Measurements from ENCODE around the gene ASTN2. TPM values are rescaled to one million over a fixed set of nuclear protein-coding genes. Genes with fewer than 3 reads are reported as not detected.

ASTN2 gene
- total and polyA plus RNA-seq, 4 donors, result 0.57 to 2.9 (median 1.4) TPM

DNA sequence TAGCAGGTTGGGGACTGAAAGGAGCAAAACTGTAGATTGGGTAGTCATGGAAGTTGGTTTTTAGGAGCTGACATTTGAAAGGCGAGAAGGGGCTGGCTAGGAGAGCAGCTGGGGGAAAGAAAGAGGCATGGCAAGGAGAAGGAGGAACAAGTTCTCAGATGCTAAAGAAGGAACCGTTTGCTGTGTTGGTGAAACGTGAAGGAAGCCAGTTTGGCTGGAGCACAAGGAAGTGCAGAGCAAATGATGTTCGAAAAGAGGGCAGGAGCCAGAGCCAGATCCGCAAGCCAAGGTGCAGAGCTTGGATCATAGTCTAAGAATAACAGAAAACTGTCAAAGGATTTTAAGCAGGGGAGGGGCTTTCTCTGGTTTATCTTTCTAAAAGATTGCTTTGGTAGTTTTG, 276.6 kb downstream of the ASTN2 start:
- H3K27me3 ChIP-seq (ENCODE audit: control insufficient read depth in 4 of 4, insufficient read depth in 4 of 4, low read length in 3 of 4), result no peaks in the 10 kb centered on the region
- no peak overlapping the region for H3K27ac ChIP-seq (ENCODE audit: low read depth in 1 of 2, low read length in 2 of 2)
- DNase-seq (ENCODE audit: low spot score), result no peak
- WGBS, result 47% methylated on average over 5 of the region's 5 CpGs
- H3K36me3 ChIP-seq (ENCODE audit: control insufficient read depth in 4 of 4, insufficient read depth in 3 of 4, low read depth in 1 of 4, low read length in 3 of 4), result no peaks in the 10 kb centered on the region
- TF ChIP-seq HNF4A (conservative IDR thresholded peaks at IDR 0.05) (no peak), RXRA (IDR thresholded peaks at IDR 0.05) (no peak), SP1 (IDR thresholded peaks at IDR 0.05) (no peak), YY1 (IDR thresholded peaks at IDR 0.05) (no peak), TAF1 (conservative IDR thresholded peaks at IDR 0.05) (no peak), ZBTB33 (IDR thresholded peaks at IDR 0.05) (no peak), MAX (IDR thresholded peaks at IDR 0.05) (no peak), ATF3 (IDR thresholded peaks at IDR 0.05) (no peak), NR2F2 (IDR thresholded peaks at IDR 0.05) (no peak), FOXA2 (IDR thresholded peaks at IDR 0.05) (no peak)
- TF ChIP-seq, protein P1, sequence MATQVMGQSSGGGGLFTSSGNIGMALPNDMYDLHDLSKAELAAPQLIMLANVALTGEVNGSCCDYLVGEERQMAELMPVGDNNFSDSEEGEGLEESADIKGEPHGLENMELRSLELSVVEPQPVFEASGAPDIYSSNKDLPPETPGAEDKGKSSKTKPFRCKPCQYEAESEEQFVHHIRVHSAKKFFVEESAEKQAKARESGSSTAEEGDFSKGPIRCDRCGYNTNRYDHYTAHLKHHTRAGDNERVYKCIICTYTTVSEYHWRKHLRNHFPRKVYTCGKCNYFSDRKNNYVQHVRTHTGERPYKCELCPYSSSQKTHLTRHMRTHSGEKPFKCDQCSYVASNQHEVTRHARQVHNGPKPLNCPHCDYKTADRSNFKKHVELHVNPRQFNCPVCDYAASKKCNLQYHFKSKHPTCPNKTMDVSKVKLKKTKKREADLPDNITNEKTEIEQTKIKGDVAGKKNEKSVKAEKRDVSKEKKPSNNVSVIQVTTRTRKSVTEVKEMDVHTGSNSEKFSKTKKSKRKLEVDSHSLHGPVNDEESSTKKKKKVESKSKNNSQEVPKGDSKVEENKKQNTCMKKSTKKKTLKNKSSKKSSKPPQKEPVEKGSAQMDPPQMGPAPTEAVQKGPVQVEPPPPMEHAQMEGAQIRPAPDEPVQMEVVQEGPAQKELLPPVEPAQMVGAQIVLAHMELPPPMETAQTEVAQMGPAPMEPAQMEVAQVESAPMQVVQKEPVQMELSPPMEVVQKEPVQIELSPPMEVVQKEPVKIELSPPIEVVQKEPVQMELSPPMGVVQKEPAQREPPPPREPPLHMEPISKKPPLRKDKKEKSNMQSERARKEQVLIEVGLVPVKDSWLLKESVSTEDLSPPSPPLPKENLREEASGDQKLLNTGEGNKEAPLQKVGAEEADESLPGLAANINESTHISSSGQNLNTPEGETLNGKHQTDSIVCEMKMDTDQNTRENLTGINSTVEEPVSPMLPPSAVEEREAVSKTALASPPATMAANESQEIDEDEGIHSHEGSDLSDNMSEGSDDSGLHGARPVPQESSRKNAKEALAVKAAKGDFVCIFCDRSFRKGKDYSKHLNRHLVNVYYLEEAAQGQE (IDR thresholded peaks at IDR 0.05), result no peak
- H3K4me3 ChIP-seq (ENCODE audit: low read depth in 1 of 3, low read length in 3 of 3), result no peak overlapping the region
- no peak overlapping the region for H3K9ac ChIP-seq (ENCODE audit: low read depth in 1 of 2, low read length in 2 of 2)
- H3K9me3 ChIP-seq (ENCODE audit: control insufficient read depth in 4 of 4, low read length in 3 of 4), result peaks cover 0 to 1% (median 0%) of the 10 kb centered on the region in 4 donors
- H3K4me1 ChIP-seq (ENCODE audit: control insufficient read depth in 4 of 4, insufficient read depth in 4 of 4, low read length in 3 of 4), result no peaks in the 10 kb centered on the region

DNA sequence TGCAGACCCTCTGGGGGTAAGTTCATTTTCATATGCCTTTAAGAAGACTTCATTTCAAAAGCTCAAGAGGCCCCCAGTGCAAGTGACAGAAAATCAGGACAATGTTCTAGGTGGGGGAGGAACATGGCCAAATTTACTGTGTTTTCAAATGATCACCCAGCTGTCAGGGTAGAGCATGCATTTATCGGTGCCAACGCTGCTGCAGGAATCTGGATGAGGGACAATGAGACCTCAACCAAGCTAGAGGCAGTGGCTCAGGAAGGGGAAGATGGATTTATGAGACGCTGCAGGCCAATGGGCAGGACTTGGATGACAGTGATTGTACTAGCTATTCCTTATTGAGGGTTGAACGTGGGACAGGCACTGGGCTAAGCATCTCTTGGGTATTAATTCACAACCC, 278.4 kb downstream of the ASTN2 start:
- H3K27me3 ChIP-seq (ENCODE audit: control insufficient read depth in 4 of 4, insufficient read depth in 4 of 4, low read length in 3 of 4), result no peaks in the 10 kb centered on the region
- H3K36me3 ChIP-seq (ENCODE audit: control insufficient read depth in 4 of 4, insufficient read depth in 3 of 4, low read depth in 1 of 4, low read length in 3 of 4), result no peaks in the 10 kb centered on the region
- H3K27ac ChIP-seq (ENCODE audit: low read depth in 1 of 2, low read length in 2 of 2), result no peak overlapping the region
- peaks cover 0 to 1% (median 0%) of the 10 kb centered on the region in 4 donors for H3K9me3 ChIP-seq (ENCODE audit: control insufficient read depth in 4 of 4, low read length in 3 of 4)
- 78% methylated on average over 4 of the region's 4 CpGs for WGBS
- H3K4me3 ChIP-seq (ENCODE audit: low read depth in 1 of 3, low read length in 3 of 3), result no peak overlapping the region
- no peak for DNase-seq (ENCODE audit: low spot score)
- H3K9ac ChIP-seq (ENCODE audit: low read depth in 1 of 2, low read length in 2 of 2), result no peak overlapping the region
- no peaks in the 10 kb centered on the region for H3K4me1 ChIP-seq (ENCODE audit: control insufficient read depth in 4 of 4, insufficient read depth in 4 of 4, low read length in 3 of 4)
- TF ChIP-seq FOXA2 (IDR thresholded peaks at IDR 0.05) (no peak), TAF1 (conservative IDR thresholded peaks at IDR 0.05) (no peak), MAX (IDR thresholded peaks at IDR 0.05) (no peak), GABPA (IDR thresholded peaks at IDR 0.05 in 1 of 2, conservative IDR thresholded peaks at IDR 0.05 in 1 of 2) (no peak), EGR1 (IDR thresholded peaks at IDR 0.05; ENCODE audit: low read depth in 2 of 2) (no peak), RAD21 (IDR thresholded peaks at IDR 0.05) (no peak), NR2F2 (IDR thresholded peaks at IDR 0.05) (no peak), JUND (IDR thresholded peaks at IDR 0.05) (no peak), YY1 (IDR thresholded peaks at IDR 0.05) (no peak), SP1 (IDR thresholded peaks at IDR 0.05) (no peak), HNF4A (conservative IDR thresholded peaks at IDR 0.05) (no peak), RXRA (IDR thresholded peaks at IDR 0.05) (no peak), ATF3 (IDR thresholded peaks at IDR 0.05) (no peak), ZBTB33 (IDR thresholded peaks at IDR 0.05) (no peak)
- TF ChIP-seq, protein P2, sequence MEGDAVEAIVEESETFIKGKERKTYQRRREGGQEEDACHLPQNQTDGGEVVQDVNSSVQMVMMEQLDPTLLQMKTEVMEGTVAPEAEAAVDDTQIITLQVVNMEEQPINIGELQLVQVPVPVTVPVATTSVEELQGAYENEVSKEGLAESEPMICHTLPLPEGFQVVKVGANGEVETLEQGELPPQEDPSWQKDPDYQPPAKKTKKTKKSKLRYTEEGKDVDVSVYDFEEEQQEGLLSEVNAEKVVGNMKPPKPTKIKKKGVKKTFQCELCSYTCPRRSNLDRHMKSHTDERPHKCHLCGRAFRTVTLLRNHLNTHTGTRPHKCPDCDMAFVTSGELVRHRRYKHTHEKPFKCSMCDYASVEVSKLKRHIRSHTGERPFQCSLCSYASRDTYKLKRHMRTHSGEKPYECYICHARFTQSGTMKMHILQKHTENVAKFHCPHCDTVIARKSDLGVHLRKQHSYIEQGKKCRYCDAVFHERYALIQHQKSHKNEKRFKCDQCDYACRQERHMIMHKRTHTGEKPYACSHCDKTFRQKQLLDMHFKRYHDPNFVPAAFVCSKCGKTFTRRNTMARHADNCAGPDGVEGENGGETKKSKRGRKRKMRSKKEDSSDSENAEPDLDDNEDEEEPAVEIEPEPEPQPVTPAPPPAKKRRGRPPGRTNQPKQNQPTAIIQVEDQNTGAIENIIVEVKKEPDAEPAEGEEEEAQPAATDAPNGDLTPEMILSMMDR (IDR thresholded peaks at IDR 0.05; ENCODE audit: low read depth, low read length, missing input control), result no peak
- TF ChIP-seq, protein P1 (IDR thresholded peaks at IDR 0.05), result no peak

All from liver (tissue), 9 donors.